ENCODE results near the gene SV2C.
"Not testable (repeated sequence)": the region's sequence is repeated elsewhere in the genome, so short reads cannot be mapped to it uniquely, and the experiment has no call there.

Gene SV2C

DNA sequence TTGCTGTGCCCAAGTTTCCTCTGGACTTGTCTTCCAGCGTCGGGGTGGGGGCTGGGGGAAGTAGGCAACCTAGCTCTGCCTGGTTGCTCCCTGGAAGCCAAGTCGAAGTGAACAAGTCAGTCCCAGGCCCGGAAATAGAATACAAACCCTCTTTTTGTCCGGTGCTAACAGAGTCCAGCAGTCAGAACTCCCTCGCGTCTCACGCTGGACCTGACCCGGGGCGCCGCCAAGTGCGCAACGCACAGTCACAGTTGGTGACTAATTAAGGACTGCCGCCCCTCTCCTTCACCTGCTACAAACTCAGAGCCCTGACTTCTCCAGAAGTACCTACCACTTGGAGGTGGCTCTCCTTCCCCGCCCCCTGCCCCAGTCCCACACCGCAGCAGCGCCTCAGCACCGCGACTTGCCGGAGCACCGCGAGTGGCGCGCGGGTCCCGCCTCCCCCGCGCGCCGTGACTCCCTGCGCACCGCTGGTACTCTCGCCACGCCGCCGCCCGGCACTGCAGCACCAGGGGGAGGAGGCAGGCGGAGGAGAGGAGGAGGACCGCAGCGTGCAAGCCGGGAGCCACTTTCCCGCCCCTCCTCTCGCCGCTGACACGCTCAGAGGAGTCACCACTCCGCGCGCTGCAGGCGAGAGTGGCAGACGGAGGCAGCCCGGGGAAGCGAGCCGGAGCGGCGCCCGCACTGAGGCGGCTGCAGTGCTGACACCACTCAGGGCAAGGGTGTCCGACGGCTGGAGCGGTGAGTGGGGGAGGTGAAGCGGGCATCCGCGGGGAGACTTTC is at the start of gene SV2C:
Gene SV2C, plus strand, starts transcription at position 612 of the 783 bp plus-strand sequence. CDS start 48,368 bp downstream, outside the sequence.
- no peak for DNase-seq (ENCODE audit: low read depth)

DNA sequence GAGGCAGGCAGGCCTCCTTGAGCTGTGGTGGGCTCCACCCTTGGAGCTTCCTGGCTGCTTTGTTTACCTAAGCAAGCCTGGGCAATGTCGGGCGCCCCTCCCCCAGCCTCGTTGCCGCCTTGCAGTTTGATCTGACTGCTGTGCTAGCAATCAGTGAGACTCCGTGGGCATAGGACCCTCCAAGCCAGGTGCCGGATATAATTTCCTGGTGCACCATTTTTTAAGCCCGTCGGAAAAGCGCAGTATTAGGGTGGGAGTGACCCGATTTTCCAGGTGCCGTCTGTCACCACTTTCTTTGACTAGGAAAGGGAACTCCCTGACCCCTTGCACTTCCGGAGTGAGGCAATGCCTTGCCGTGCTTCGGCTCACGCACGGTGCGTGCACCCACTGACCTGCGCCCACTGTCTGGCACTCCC is 45.4 kb upstream of the SV2C start:
- DNase-seq (ENCODE audit: low read depth) = not testable (repeated sequence)

GRCh38 chr5:76038212-76038611 is 45.0 kb upstream of the SV2C start:
- DNase-seq (ENCODE audit: low read depth) = no peak

DNA sequence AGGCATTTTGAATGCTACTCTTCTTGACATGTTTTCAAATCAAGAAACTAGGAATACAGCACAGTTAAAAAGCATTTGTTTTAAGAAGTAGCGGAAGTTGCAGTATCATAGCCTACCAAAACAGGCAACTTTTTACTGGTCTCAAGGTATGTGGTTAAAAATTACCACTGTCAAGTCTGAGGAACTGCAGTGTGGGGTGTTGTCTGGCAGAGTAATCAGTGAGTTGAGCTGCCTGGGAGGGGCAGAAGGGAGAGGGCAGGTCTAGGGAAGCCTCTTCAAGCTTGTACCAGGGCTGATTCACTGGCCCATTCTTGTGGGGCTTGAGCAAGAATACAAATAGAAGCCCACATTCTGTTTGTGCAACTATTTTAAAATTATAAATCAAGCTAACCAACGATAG is 42.4 kb upstream of the SV2C start:
- DNase-seq (ENCODE audit: low read depth) = no peak

DNA sequence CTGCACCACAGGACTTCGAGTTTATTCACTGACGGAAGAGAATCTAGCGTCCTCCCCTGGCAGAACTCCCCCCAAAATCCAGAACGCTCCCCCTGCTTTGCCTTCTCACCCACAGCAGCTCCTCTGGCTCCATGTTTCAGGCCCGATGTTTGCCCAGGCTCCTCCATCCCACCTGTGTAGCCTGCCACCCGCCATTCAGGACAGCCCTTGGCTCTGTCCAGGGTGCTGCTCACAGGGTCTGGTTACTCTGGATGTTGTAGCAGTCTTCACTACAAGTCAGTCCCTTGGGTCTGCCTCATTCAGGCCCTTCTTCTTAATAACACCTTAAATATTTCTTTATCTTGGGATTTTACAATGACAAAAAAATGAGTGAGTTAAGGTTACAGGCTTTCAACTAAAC is 41.3 kb upstream of the SV2C start:
- no peak for DNase-seq (ENCODE audit: low read depth)

- DNase-seq (ENCODE audit: low read depth) = no peak
Observed at GRCh38 chr5:76046741-76047140, 36.4 kb upstream of the SV2C start.

DNA sequence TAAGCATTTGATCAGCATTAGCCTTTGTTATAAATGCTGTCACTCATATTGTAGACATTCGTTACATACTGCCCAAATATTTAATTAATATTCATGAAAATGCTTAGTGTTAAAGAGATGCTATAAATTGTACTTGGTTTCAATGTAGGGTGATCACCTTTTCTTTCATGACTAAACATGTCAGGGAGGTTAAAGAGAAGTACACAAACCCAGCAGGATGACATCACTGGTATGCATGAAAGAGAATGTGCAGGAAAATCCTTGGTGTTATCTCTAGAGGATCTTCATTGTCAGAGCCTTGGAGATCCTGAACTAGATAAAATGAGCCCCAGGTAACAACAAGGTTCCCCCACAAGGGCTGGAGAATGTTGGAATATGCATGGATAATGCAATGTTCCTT is 33.0 kb upstream of the SV2C start:
- no peak for DNase-seq (ENCODE audit: low read depth)

GRCh38 chr5:76062502-76063041 is 20.6 kb upstream of the SV2C start:
- no peak for DNase-seq (ENCODE audit: low read depth)

DNA sequence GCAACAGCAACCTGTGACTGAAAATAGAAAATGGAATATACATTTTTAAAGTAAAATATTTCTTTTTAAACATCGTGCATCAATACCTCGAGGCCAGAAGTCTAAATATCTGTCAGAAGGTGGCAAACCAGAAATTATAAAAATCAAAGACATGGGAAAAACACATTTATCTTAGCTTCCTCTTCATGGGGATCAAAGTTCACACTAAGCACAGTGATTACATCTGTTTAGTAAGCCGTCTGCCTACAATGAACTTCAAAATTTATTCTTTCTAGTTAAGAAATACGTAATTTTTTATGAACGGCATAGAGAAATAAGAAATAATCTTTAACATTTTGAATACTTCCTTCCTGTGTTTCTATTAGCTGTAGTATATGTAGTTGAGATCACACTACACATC is 17.9 kb upstream of the SV2C start:
- DNase-seq (ENCODE audit: low read depth) = no peak

- no peak for DNase-seq (ENCODE audit: low read depth)
Observed at GRCh38 chr5:76069061-76069735, 14.0 kb upstream of the SV2C start.

- DNase-seq (ENCODE audit: low read depth) = no peak
Observed at GRCh38 chr5:76074487-76075065, 8.6 kb upstream of the SV2C start.

GRCh38 chr5:76081811-76082771 is 1.1 kb upstream of the SV2C start:
- no peak for DNase-seq (ENCODE audit: low read depth)

DNA sequence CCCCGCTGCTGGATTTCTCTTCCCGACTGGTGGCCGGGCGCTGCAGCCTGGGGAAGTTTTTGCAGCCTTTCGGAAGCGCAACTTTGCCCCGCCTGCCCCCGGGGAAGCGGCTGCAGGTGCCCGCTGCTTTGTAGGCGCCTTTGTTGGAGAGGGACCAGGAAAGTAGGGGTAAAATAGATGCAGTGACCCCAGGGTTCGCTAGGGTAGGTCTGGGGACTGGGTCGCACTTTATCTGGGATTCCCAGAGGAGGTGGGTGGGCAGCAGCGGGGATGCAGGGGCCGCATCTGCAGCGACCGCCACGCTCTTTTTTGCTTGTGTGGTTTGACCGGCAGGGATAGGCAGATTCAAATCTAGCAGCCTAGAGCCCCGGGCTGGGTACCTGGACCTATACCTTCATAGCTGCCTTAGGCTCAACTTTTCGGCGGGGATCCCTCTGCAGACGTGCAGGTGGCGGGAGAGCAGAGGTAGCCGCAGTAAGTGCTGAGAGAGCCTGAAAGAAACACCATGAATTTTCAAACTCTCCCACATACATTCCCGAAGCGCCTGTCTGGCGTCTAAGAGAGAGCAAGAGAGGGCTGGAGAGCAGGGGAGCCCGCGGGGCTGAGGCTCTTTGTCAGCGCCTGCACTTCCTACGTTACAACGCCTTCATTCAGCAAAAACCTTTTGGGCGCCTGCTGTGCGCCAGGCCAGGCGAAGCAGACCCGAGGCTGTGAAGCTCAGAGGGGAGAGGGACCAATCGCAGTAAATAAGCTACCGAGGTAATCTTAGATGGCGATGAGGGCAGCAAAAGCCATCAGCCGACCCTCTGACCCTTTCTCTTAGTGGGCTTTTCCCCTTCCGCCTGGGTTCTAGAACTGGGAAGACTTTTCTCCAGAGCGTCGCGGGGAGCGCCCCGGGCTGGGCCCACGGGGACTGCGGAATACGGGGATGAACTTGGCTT is 642 bp downstream of the SV2C start:
- DNase-seq (ENCODE audit: low read depth) = no peak

GRCh38 chr5:76084496-76085242 is 1.5 kb downstream of the SV2C start:
- no peak for DNase-seq (ENCODE audit: low read depth)

DNA sequence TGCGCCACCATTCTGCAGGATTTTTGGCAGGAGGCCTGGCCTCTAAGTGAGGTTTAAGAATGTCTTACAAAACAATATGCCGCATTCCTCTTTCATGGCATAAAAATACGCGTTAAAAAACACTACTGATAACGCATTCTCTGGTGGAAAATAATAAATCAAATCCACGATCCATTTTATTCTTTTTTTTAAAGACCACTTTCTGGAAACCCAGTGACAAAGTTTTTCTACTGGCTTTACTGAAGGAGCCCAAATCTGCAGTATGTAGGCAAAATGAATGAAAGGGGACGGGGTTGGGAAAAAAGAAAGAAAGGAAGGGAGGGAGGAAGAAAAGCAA is 2.0 kb downstream of the SV2C start:
- no peak for DNase-seq (ENCODE audit: low read depth)

DNA sequence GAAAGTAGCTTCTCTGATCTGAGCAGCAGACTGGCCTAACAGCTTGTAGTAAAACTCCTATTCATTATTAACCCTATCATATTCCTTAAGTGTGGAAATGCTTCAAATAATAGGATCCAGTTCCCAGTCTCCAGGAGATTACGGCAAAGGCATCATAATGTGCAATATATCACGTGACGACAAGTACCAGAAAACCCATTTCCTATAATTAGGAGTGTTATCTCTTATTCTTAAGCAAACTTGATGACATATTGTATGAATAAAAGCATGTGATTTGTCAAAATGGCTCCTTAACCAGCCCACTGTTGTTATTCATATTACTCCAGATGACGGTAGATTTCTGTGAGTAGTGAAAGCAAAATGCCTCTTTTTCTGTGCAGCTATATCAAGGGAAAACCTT is 2.9 kb downstream of the SV2C start:
- DNase-seq (ENCODE audit: low read depth) = no peak

DNA sequence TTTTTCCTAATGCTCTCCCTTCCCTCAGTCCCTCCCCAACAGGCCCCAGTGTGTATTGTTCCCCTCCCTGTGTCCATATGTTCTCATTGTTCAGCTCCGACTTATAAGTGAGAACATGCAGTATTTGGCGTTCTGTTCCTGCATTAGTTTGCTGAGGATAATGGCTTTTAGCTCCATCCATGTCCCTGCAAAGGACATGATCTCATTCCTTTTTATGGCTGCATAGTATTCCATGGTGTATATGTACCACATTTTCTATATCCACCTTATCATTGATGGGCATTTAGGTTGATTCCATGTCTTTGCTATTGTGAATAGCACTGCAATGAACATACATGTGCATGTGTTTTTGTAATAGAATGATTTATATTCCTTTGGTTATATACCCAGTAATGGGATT is 6.0 kb downstream of the SV2C start:
- DNase-seq (ENCODE audit: low read depth) = not testable (repeated sequence)

- no peak for DNase-seq (ENCODE audit: low read depth)
Observed at GRCh38 chr5:76091351-76091750, 8.2 kb downstream of the SV2C start.

DNA sequence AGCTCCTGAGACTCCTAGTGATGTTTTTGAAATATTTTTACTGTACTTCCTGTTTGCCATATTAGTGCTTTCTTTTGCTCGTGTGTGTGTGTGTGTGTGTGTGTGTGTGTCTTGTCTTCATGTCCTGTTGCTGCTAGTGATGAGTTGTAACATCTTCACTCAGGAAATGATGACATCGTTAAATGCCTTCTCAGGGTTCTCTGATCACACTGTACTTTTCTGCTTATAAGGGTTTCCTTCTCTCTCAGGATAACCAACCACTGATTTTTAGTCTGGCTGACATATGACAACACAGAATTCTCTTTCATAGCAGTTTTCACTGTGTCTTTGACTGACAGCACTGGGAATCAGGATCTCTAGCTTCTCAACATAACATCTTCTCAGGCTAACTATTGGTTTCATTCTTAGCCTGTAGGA is 16.1 kb downstream of the SV2C start:
- DNase-seq (ENCODE audit: low read depth) = no peak

GRCh38 chr5:76099756-76100155 is 16.6 kb downstream of the SV2C start:
- DNase-seq (ENCODE audit: low read depth) = no peak
